GM18498 (cell line): Measurements from ENCODE around the gene MESP1.

Experiments
- ATAC-seq: cut with Tn5 transposase; IDR thresholded peaks from one replicate; pipeline ENCODE4 v1.9.1; 2021; ENCODE audit warnings: mild to moderate bottlenecking, moderate library complexity; ENCODE audit not compliant: unreplicated experiment

MESP1 gene

GRCh38 chr15:89732451-89733172 lies 18.4 kb downstream of the MESP1 start:
- no peak for ATAC-seq

- no peak for ATAC-seq
These were observed 19.8 kb downstream of the MESP1 start for GRCh38 chr15:89731275-89731674.

DNA sequence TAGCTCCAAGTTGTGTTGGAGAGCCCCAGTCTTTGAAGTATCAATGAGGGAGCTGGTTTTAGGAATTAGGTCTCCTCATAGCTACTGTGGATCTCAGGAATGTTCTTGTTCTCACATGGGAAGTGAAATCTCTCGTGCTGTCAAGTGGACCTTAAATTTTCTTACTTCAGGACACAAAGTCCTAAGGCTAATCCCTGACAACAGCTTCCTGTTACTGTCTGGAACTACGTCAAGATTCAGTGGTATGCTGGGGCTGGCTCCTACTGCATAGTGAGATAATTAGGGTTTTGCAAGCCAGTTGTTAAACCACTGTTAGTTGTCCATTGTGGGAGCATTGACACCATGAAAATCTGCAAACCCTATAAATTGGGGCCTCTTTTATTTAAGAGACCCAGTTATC lies 22.8 kb downstream of the MESP1 start:
- ATAC-seq: no peak

DNA sequence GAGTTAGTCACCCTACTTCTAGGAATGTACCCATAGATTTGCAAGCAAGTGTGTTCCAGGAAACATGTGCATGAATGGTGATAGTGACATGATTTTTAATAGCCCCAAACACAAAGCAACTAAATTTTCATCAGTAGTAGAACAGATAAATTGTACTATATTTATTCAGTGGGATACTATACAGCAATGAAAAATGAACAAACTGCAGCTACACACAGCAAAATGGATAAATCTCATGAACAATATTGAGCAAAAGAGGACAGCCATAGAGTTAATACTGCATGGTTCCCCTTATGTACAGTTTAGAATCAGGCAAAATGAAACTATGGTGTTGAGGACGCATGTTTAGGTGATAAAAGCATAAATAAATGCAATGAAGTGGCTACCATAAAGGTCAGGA lies 26.0 kb downstream of the MESP1 start:
- ATAC-seq: no peak

GRCh38 chr15:89724621-89725020 lies 26.4 kb downstream of the MESP1 start:
- no peak for ATAC-seq

- no peak for ATAC-seq
These were observed 28.0 kb downstream of the MESP1 start for GRCh38 chr15:89723031-89723430.

- no peak for ATAC-seq
These were observed 36.3 kb downstream of the MESP1 start for GRCh38 chr15:89714775-89715174.

- ATAC-seq: no peak
These were observed 43.5 kb downstream of the MESP1 start for GRCh38 chr15:89707577-89707976.

GRCh38 chr15:89704411-89704810 lies 46.6 kb downstream of the MESP1 start:
- no peak for ATAC-seq
